Measurements from ENCODE around the gene PRR12.

DNA sequence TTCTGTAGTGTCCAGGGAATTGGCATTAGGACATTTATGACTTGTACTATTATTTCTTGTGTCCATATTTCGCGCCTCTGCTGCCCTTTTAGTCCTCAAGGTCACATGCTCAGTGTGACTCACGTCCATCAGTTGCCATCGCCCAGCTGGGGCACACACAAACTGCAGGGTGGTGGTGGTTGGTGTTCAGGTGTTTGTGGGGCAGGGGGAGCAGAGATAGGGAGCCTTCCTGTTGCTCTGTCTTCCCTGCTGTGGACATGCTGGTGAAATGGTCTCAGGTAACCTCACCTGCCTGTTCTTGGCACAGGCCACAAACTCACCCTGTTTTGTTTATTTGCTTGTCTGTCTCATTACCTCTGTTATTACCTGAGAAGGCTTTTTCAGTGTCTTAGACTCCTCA lies 22.4 kb downstream of the PRR12 start:
- TF ChIP-seq CTCF (IDR thresholded peaks at IDR 0.05) = no peak
- TF ChIP-seq, protein P1, sequence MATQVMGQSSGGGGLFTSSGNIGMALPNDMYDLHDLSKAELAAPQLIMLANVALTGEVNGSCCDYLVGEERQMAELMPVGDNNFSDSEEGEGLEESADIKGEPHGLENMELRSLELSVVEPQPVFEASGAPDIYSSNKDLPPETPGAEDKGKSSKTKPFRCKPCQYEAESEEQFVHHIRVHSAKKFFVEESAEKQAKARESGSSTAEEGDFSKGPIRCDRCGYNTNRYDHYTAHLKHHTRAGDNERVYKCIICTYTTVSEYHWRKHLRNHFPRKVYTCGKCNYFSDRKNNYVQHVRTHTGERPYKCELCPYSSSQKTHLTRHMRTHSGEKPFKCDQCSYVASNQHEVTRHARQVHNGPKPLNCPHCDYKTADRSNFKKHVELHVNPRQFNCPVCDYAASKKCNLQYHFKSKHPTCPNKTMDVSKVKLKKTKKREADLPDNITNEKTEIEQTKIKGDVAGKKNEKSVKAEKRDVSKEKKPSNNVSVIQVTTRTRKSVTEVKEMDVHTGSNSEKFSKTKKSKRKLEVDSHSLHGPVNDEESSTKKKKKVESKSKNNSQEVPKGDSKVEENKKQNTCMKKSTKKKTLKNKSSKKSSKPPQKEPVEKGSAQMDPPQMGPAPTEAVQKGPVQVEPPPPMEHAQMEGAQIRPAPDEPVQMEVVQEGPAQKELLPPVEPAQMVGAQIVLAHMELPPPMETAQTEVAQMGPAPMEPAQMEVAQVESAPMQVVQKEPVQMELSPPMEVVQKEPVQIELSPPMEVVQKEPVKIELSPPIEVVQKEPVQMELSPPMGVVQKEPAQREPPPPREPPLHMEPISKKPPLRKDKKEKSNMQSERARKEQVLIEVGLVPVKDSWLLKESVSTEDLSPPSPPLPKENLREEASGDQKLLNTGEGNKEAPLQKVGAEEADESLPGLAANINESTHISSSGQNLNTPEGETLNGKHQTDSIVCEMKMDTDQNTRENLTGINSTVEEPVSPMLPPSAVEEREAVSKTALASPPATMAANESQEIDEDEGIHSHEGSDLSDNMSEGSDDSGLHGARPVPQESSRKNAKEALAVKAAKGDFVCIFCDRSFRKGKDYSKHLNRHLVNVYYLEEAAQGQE (IDR thresholded peaks at IDR 0.05; ENCODE audit: insufficient read depth in 1 of 2, low read depth in 2 of 2, low read length in 1 of 2) = no peak
- no peak for TF ChIP-seq SIN3A (IDR thresholded peaks at IDR 0.05; ENCODE audit: borderline replicate concordance, insufficient read depth, low read depth, low read length)
